Sigmoid colon (tissue), 7 donors: ENCODE measurements around the gene KRT27. TPM values are rescaled to one million over a fixed set of nuclear protein-coding genes. Genes with fewer than 3 reads are reported as not detected.
"Not testable (repeated sequence)": the region's sequence is repeated elsewhere in the genome, so short reads cannot be mapped to it uniquely, and the experiment has no call there.

Source experiments
- DNase-seq: peaks from one replicate; pipeline ENCODE4 v3.0.0-alpha.2; 2019
- H3K27ac ChIP-seq, 4 donors: fragments of 200-600 bp; sonication (generic); one replicate each; pipeline ENCODE4 v1.5.1; 2016 to 2019; ENCODE audit warnings: mild to moderate bottlenecking in 1 of 4
- H3K27me3 ChIP-seq, 3 donors: fragments of 200-600 bp; sonication (generic); one replicate each; pipeline ENCODE4 v1.5.1; 2019; ENCODE audit warnings: mild to moderate bottlenecking in 1 of 3
- H3K36me3 ChIP-seq, 4 donors: fragments of 200-600 bp; sonication (generic); one replicate each; pipeline ENCODE4 v1.5.1; 2016 to 2019
- H3K4me1 ChIP-seq, 4 donors: fragments of 200-600 bp; sonication (generic); one replicate each; pipeline ENCODE4 v1.5.1; 2017 to 2019
- H3K4me3 ChIP-seq, 4 donors: fragments of 200-600 bp; sonication (generic); one replicate each; pipeline ENCODE4 v1.5.1; 2017 to 2019; ENCODE audit warnings: mild to moderate bottlenecking in 2 of 4, moderate library complexity in 1 of 4
- H3K9me3 ChIP-seq, 4 donors: fragments of 200-600 bp in 3 of 4; sonication (generic) in 3 of 4; one replicate each; pipeline versions ENCODE4 v1.5.1 to v1.6.1; 2013 to 2019
- EP300 ChIP-seq, 4 donors: sonication (generic); formaldehyde crosslinking; IDR thresholded peaks; one replicate each; pipeline ENCODE4 v1.6.1; 2017; ENCODE audit warnings: antibody characterized with exemption in 4 of 4
- POLR2A ChIP-seq, 2 donors: fragments of 450-650 bp; IDR thresholded peaks; one replicate each; pipeline ENCODE4 v1.6.1; 2016; ENCODE audit warnings: antibody characterized with exemption in 2 of 2, mild to moderate bottlenecking in 2 of 2, moderate library complexity in 2 of 2
- POLR2AphosphoS5 ChIP-seq, 4 donors: sonication (generic); formaldehyde crosslinking; IDR thresholded peaks; one replicate each; pipeline ENCODE4 v1.6.1; 2017; ENCODE audit warnings: antibody characterized with exemption in 4 of 4
- WGBS, 2 donors: extraction: QIAGEN DNeasy Blood & Tissue Kit; methylation state at CpG; one replicate each; pipeline ENCODE4 v1.1.7; 2013; 5-methylcytosine and 5-hydroxymethylcytosine counted together
- intact Hi-C: fragments of 100-400 bp; cut with DNase I; formaldehyde crosslinking; loops from one replicate; pipeline ENCODE4 v1.15.1; 2023
- polyA plus RNA-seq, 3 donors: library from polyadenylated mRNA; stranded (reverse); fragments of 200-250 nt; gene quantifications; one replicate each; pipeline ENCODE4 v1.2.3, GENCODE V29; 2013
- total RNA-seq, 4 donors: library from RNA; depleted of rRNA; stranded (reverse); fragments of >200 nt; gene quantifications; one replicate each; pipeline ENCODE4 v1.1.0, GENCODE V29; 2016
- TF ChIP-seq, protein P1 (sequence below), 4 experiments: fragments of 450-650 bp in 3 of 4; fragments of 200-600 bp in 1 of 4; IDR thresholded peaks; one replicate each; pipeline ENCODE4 v1.5.1; 2016 to 2019; ENCODE audit warnings: antibody characterized with exemption in 4 of 4, mild to moderate bottlenecking in 3 of 4, moderate library complexity in 2 of 4
- donor health status: healthy with polysubstance abuse.
- donor health status: Bipolar disorder and iron deficiency.
- donor health status: healthy.

Gene KRT27
- total and polyA plus RNA-seq, 7 donors = 0.07 to 0.55 TPM; not detected in 5

DNA sequence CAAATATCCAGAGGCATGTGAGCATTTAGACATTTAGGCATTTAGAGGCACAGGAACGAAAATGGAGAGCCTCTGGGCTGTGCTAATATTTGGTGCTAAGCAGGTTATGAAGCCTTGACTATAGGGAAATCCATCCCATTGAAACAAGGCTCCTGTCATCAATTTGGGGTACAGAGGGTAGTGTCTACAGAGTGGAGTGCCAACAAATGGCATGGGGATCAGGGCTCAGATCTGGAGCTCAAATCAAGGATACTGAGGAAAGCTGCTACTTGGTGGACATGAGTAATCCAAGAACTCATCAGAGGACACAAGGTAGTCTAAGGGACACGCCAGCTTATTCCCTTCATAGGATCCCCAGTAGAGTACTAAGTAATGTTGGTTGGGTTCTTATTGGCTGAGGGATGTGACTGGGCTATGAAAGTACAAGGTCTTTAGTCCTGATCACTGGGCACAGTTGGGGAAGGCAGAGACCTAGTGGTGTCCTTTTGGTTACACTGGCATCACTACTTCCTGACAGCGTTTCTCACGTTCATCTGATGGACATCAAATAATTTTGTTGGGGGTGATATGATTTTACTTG, 34.8 kb upstream of the KRT27 start:
- peaks cover 0 to 9% (median 0%) of the 10 kb centered on the region in 3 donors for H3K27me3 ChIP-seq
- WGBS, 2 donors = 97 to 99% methylated on average over 4 of the region's 4 CpGs
- H3K4me3 ChIP-seq = no peak overlapping the region

DNA sequence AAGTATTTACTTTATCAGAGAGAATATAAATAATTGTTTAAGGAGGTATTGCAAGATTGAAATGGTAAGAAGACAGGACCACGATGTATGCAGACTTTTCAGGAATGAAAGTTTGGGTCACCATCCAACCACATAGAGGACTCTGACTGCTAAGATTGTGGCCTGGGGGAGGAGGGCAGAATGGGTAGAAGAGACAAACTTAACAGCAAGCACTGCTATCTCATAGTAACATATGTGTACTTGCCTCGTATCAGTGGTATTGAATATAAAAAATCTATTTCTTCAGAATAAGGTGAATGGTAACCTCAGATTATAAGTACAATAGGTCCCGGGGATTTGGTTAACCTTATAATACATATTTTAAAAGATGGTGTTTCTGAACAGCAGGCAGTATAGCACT, 34.2 kb upstream of the KRT27 start:
- no peak for DNase-seq
- H3K9me3 ChIP-seq = peaks cover 0 to 3% (median 0%) of the 10 kb centered on the region in 4 donors
- peaks cover 0 to 15% (median 0%) of the 10 kb centered on the region in 4 donors for H3K4me1 ChIP-seq
- H3K36me3 ChIP-seq = peaks cover 0 to 11% (median 0%) of the 10 kb centered on the region in 4 donors
- H3K27me3 ChIP-seq = peaks cover 0 to 10% (median 0%) of the 10 kb centered on the region in 3 donors
- intact Hi-C loops = loop anchor here (5.0 kb wide), 1 partner anchor 169 kb away; the partner anchor contains the start of gene SMARCE1
- TF ChIP-seq, protein P1, sequence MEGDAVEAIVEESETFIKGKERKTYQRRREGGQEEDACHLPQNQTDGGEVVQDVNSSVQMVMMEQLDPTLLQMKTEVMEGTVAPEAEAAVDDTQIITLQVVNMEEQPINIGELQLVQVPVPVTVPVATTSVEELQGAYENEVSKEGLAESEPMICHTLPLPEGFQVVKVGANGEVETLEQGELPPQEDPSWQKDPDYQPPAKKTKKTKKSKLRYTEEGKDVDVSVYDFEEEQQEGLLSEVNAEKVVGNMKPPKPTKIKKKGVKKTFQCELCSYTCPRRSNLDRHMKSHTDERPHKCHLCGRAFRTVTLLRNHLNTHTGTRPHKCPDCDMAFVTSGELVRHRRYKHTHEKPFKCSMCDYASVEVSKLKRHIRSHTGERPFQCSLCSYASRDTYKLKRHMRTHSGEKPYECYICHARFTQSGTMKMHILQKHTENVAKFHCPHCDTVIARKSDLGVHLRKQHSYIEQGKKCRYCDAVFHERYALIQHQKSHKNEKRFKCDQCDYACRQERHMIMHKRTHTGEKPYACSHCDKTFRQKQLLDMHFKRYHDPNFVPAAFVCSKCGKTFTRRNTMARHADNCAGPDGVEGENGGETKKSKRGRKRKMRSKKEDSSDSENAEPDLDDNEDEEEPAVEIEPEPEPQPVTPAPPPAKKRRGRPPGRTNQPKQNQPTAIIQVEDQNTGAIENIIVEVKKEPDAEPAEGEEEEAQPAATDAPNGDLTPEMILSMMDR (IDR thresholded peaks at IDR 0.05) = no peak
- TF ChIP-seq POLR2A (IDR thresholded peaks at IDR 0.05) (no peak), EP300 (IDR thresholded peaks at IDR 0.05) (no peak), POLR2AphosphoS5 (IDR thresholded peaks at IDR 0.05) (no peak)
- no peak overlapping the region for H3K27ac ChIP-seq
- WGBS, 2 donors = 96% methylated on average over 3 of the region's 3 CpGs
- H3K4me3 ChIP-seq = no peak overlapping the region

More for the DNA sequence above, 34.8 kb upstream of the KRT27 start:
- DNase-seq = no peak
- Histone ChIP-seq H3K9me3 (peaks cover 0 to 3% (median 0%) of the 10 kb centered on the region in 4 donors), H3K27ac (no peak overlapping the region), H3K36me3 (peaks cover 0 to 11% (median 0%) of the 10 kb centered on the region in 4 donors), H3K4me1 (peaks cover 0 to 15% (median 0%) of the 10 kb centered on the region in 4 donors)
- TF ChIP-seq POLR2A (IDR thresholded peaks at IDR 0.05) (no peak), POLR2AphosphoS5 (IDR thresholded peaks at IDR 0.05) (no peak), EP300 (IDR thresholded peaks at IDR 0.05) (no peak)
- TF ChIP-seq, protein P1 (IDR thresholded peaks at IDR 0.05) = no peak
- intact Hi-C loops = loop anchor here (5.0 kb wide), 1 partner anchor 170 kb away; the partner anchor contains the start of gene SMARCE1

GRCh38 chr17:40815381-40815780, 33.0 kb upstream of the KRT27 start:
- no peak overlapping the region for H3K27ac ChIP-seq
- TF ChIP-seq EP300 (IDR thresholded peaks at IDR 0.05) (no peak), POLR2A (IDR thresholded peaks at IDR 0.05) (no peak), POLR2AphosphoS5 (IDR thresholded peaks at IDR 0.05) (no peak)
- TF ChIP-seq, protein P1 (IDR thresholded peaks at IDR 0.05) = no peak
- peaks cover 0 to 15% (median 0%) of the 10 kb centered on the region in 4 donors for H3K4me1 ChIP-seq
- WGBS, 2 donors = 90 to 97% methylated on average over 1 of the region's 1 CpG
- H3K9me3 ChIP-seq = peaks cover 0 to 3% (median 0%) of the 10 kb centered on the region in 4 donors
- no peak overlapping the region for H3K4me3 ChIP-seq
- intact Hi-C loops = loop anchor here (5.0 kb wide), 1 partner anchor 168 kb away; the partner anchor contains the start of gene SMARCE1
- peaks cover 0 to 11% (median 0%) of the 10 kb centered on the region in 4 donors for H3K36me3 ChIP-seq
- H3K27me3 ChIP-seq = peaks cover 0 to 21% (median 0%) of the 10 kb centered on the region in 3 donors
- DNase-seq = no peak

- 85 to 86% methylated on average over 3 of the region's 3 CpGs for WGBS, 2 donors
- not testable (repeated sequence) for H3K9me3 ChIP-seq, H3K4me3 ChIP-seq, H3K27ac ChIP-seq, DNase-seq
- intact Hi-C loops = loop anchor here (5.0 kb wide), 1 partner anchor 167 kb away; the partner anchor contains the start of gene SMARCE1
- Histone ChIP-seq H3K27me3 (peaks cover 0 to 27% (median 0%) of the 10 kb centered on the region in 3 donors), H3K36me3 (peaks cover 0 to 11% (median 0%) of the 10 kb centered on the region in 4 donors), H3K4me1 (peaks cover 0 to 12% (median 0%) of the 10 kb centered on the region in 4 donors)
Observed at GRCh38 chr17:40814657-40815056, 32.3 kb upstream of the KRT27 start.

- WGBS, 2 donors = 71% methylated on average over 4 of the region's 4 CpGs
- H3K4me1 ChIP-seq = peaks cover 0 to 7% (median 0%) of the 10 kb centered on the region in 4 donors
- intact Hi-C loops = no loop called here
- H3K9me3 ChIP-seq = peaks cover 0 to 3% (median 0%) of the 10 kb centered on the region in 4 donors
- H3K27me3 ChIP-seq = peaks cover 0 to 35% (median 0%) of the 10 kb centered on the region in 3 donors
- H3K27ac ChIP-seq = no peak overlapping the region
- peaks cover 0 to 11% (median 0%) of the 10 kb centered on the region in 4 donors for H3K36me3 ChIP-seq
- TF ChIP-seq, protein P1 (IDR thresholded peaks at IDR 0.05) = no peak
- TF ChIP-seq EP300 (IDR thresholded peaks at IDR 0.05) (no peak), POLR2AphosphoS5 (IDR thresholded peaks at IDR 0.05) (no peak), POLR2A (IDR thresholded peaks at IDR 0.05) (no peak)
- H3K4me3 ChIP-seq = no peak overlapping the region
- no peak for DNase-seq
Observed at GRCh38 chr17:40813804-40814203, 31.5 kb upstream of the KRT27 start.
